Duodenal mucosa (tissue), 2 donors: ENCODE measurements around the gene TMEM205.

ENCODE experiments used
- H3K27ac ChIP-seq: one replicate; pipeline ENCODE4 v1.7.0; 2013; ENCODE audit warnings: low read depth, low read length
- H3K27me3 ChIP-seq, 2 donors: one replicate each; pipeline ENCODE4 v1.7.0; 2013; ENCODE audit warnings: low read length in 2 of 2, control low read depth in 1 of 2; ENCODE audit not compliant: insufficient read depth in 2 of 2, control insufficient read depth in 1 of 2
- H3K36me3 ChIP-seq, 2 donors: one replicate each; pipeline ENCODE4 v1.7.0; 2013; ENCODE audit warnings: low read length in 2 of 2, control low read depth in 1 of 2; ENCODE audit not compliant: insufficient read depth in 2 of 2, control insufficient read depth in 1 of 2
- H3K4me1 ChIP-seq, 2 donors: one replicate each; pipeline ENCODE4 v1.7.0; 2013; ENCODE audit warnings: low read length in 2 of 2, control low read depth in 1 of 2; ENCODE audit not compliant: insufficient read depth in 2 of 2, control insufficient read depth in 1 of 2
- H3K4me3 ChIP-seq, 2 donors: one replicate each; pipeline ENCODE4 v1.7.0; 2013; ENCODE audit warnings: low read length in 2 of 2, low read depth in 1 of 2
- H3K9ac ChIP-seq, 2 donors: one replicate each; pipeline ENCODE4 v1.7.0; 2013; ENCODE audit warnings: low read length in 2 of 2, low read depth in 1 of 2
- H3K9me3 ChIP-seq, 2 donors: one replicate each; pipeline ENCODE4 v1.7.0; 2013; ENCODE audit warnings: low read length in 2 of 2, control low read depth in 1 of 2; ENCODE audit not compliant: control insufficient read depth in 1 of 2

TMEM205 gene

GRCh38 chr19:11370744-11371143, 24.7 kb upstream of the TMEM205 start:
- H3K36me3 ChIP-seq, result peaks cover 0 to 3% of the 10 kb centered on the region in 2 donors

GRCh38 chr19:11367528-11367927, 21.5 kb upstream of the TMEM205 start:
- Histone ChIP-seq H3K4me3 (no peak overlapping the region), H3K36me3 (peaks cover 0 to 6% of the 10 kb centered on the region in 2 donors), H3K27ac (no peak overlapping the region), H3K4me1 (no peaks in the 10 kb centered on the region), H3K9me3 (no peaks in the 10 kb centered on the region), H3K27me3 (no peaks in the 10 kb centered on the region), H3K9ac (no peak overlapping the region)

More at GRCh38 chr19:11370744-11371143, 24.7 kb upstream of the TMEM205 start:
- Histone ChIP-seq H3K4me1 (peaks cover 10 to 14% of the 10 kb centered on the region in 2 donors), H3K9ac (no peak overlapping the region), H3K27me3 (no peaks in the 10 kb centered on the region), H3K4me3 (no peak overlapping the region), H3K9me3 (no peaks in the 10 kb centered on the region), H3K27ac (no peak overlapping the region)

GRCh38 chr19:11365557-11366117, 19.6 kb upstream of the TMEM205 start:
- H3K9me3 ChIP-seq, result no peaks in the 10 kb centered on the region
- H3K27me3 ChIP-seq, result no peaks in the 10 kb centered on the region
- H3K9ac ChIP-seq, result no peak overlapping the region
- peaks cover 0 to 9% of the 10 kb centered on the region in 2 donors for H3K36me3 ChIP-seq
- H3K4me1 ChIP-seq, result peaks cover 11 to 13% of the 10 kb centered on the region in 2 donors
- no peak overlapping the region for H3K4me3 ChIP-seq
- no peak overlapping the region for H3K27ac ChIP-seq

- peaks cover 11 to 13% of the 10 kb centered on the region in 2 donors for H3K4me1 ChIP-seq
- H3K4me3 ChIP-seq, result no peak overlapping the region
- no peaks in the 10 kb centered on the region for H3K9me3 ChIP-seq
- peaks cover 0 to 9% of the 10 kb centered on the region in 2 donors for H3K36me3 ChIP-seq
- no peaks in the 10 kb centered on the region for H3K27me3 ChIP-seq
- H3K27ac ChIP-seq, result no peak overlapping the region
- no peak overlapping the region for H3K9ac ChIP-seq
Measured at GRCh38 chr19:11364935-11365334, 18.9 kb upstream of the TMEM205 start.

- no peak overlapping the region for H3K27ac ChIP-seq
- no peak overlapping the region for H3K4me3 ChIP-seq
- H3K36me3 ChIP-seq, result peaks cover 0 to 9% of the 10 kb centered on the region in 2 donors
- no peaks in the 10 kb centered on the region for H3K27me3 ChIP-seq
- peaks cover 11 to 13% of the 10 kb centered on the region in 2 donors for H3K4me1 ChIP-seq
- H3K9me3 ChIP-seq, result no peaks in the 10 kb centered on the region
- H3K9ac ChIP-seq, result no peak overlapping the region
Measured at GRCh38 chr19:11364296-11364904, 18.3 kb upstream of the TMEM205 start.

GRCh38 chr19:11363881-11364280, 17.8 kb upstream of the TMEM205 start:
- Histone ChIP-seq H3K9me3 (no peaks in the 10 kb centered on the region), H3K36me3 (peaks cover 0 to 9% of the 10 kb centered on the region in 2 donors), H3K9ac (no peak overlapping the region), H3K27ac (no peak overlapping the region), H3K4me1 (peaks cover 11 to 13% of the 10 kb centered on the region in 2 donors), H3K4me3 (no peak overlapping the region), H3K27me3 (no peaks in the 10 kb centered on the region)

- Histone ChIP-seq H3K4me1 (peaks cover 11 to 13% of the 10 kb centered on the region in 2 donors), H3K4me3 (no peak overlapping the region), H3K27me3 (no peaks in the 10 kb centered on the region), H3K9ac (no peak overlapping the region), H3K36me3 (peaks cover 0 to 9% of the 10 kb centered on the region in 2 donors), H3K27ac (no peak overlapping the region), H3K9me3 (no peaks in the 10 kb centered on the region)
Measured at GRCh38 chr19:11361771-11362731, 16.0 kb upstream of the TMEM205 start.

GRCh38 chr19:11361037-11361770, 15.1 kb upstream of the TMEM205 start:
- no peak overlapping the region for H3K27ac ChIP-seq
- peaks cover 0 to 9% of the 10 kb centered on the region in 2 donors for H3K36me3 ChIP-seq
- H3K9me3 ChIP-seq, result no peaks in the 10 kb centered on the region
- H3K9ac ChIP-seq, result no peak overlapping the region
- peaks cover 13 to 14% of the 10 kb centered on the region in 2 donors for H3K4me1 ChIP-seq
- H3K4me3 ChIP-seq, result no peak overlapping the region
- H3K27me3 ChIP-seq, result no peaks in the 10 kb centered on the region

GRCh38 chr19:11359421-11359820, 13.4 kb upstream of the TMEM205 start:
- Histone ChIP-seq H3K4me1 (peaks cover 19 to 20% of the 10 kb centered on the region in 2 donors), H3K4me3 (no peak overlapping the region), H3K27me3 (peaks cover 0 to 6% of the 10 kb centered on the region in 2 donors), H3K27ac (no peak overlapping the region), H3K9ac (no peak overlapping the region), H3K9me3 (no peaks in the 10 kb centered on the region), H3K36me3 (peaks cover 0 to 4% of the 10 kb centered on the region in 2 donors)
